HG02763 (cell line): ENCODE results near the gene SP100.
"Not testable (repeated sequence)": the region's sequence is repeated elsewhere in the genome, so short reads cannot be mapped to it uniquely, and the experiment has no call there.

ENCODE experiments used
- ATAC-seq: cut with Tn5 transposase; IDR thresholded peaks from one replicate; pipeline ENCODE4 v1.9.1; 2021; ENCODE audit warnings: mild to moderate bottlenecking, moderate library complexity; ENCODE audit not compliant: unreplicated experiment

The SP100 gene

GRCh38 chr2:230416061-230416721 is at the start of gene SP100:
TSS of gene SP100 (plus strand) at chr2:230416201. CDS start at chr2:230416297, 96 bp downstream.
- ATAC-seq = peak; percentile 74

- no peak for ATAC-seq
Measured at GRCh38 chr2:230382108-230382507, 33.9 kb upstream of the SP100 start.

- ATAC-seq = no peak
Measured at GRCh38 chr2:230383453-230383852, 32.5 kb upstream of the SP100 start.

- no peak for ATAC-seq
Measured at GRCh38 chr2:230384986-230385385, 31.0 kb upstream of the SP100 start.

GRCh38 chr2:230394301-230394700 is 21.7 kb upstream of the SP100 start:
- no peak for ATAC-seq

GRCh38 chr2:230398698-230399097 is 17.3 kb upstream of the SP100 start:
- ATAC-seq = not testable (repeated sequence)

GRCh38 chr2:230400041-230400440 is 16.0 kb upstream of the SP100 start:
- no peak for ATAC-seq

- no peak for ATAC-seq
Measured at GRCh38 chr2:230400454-230400853, 15.5 kb upstream of the SP100 start.

- not testable (repeated sequence) for ATAC-seq
Measured at GRCh38 chr2:230401026-230401425, 15.0 kb upstream of the SP100 start.

GRCh38 chr2:230403746-230404145 is 12.3 kb upstream of the SP100 start:
- no peak for ATAC-seq

GRCh38 chr2:230405824-230406223 is 10.2 kb upstream of the SP100 start:
- no peak for ATAC-seq

GRCh38 chr2:230408244-230408842 is 7.7 kb upstream of the SP100 start:
- ATAC-seq = no peak

- ATAC-seq = not testable (repeated sequence)
Measured at GRCh38 chr2:230409316-230409715, 6.7 kb upstream of the SP100 start.

GRCh38 chr2:230410263-230410662 is 5.7 kb upstream of the SP100 start:
- no peak for ATAC-seq

- no peak for ATAC-seq
Measured at GRCh38 chr2:230410861-230411569, 5.0 kb upstream of the SP100 start.

GRCh38 chr2:230411570-230412370 is 4.2 kb upstream of the SP100 start:
- ATAC-seq = peak; percentile 53

- ATAC-seq = no peak
Measured at GRCh38 chr2:230412371-230412711, 3.7 kb upstream of the SP100 start.

GRCh38 chr2:230412846-230413245 is 3.2 kb upstream of the SP100 start:
- ATAC-seq = no peak

- ATAC-seq = no peak
Measured at GRCh38 chr2:230413479-230413878, 2.5 kb upstream of the SP100 start.

- no peak for ATAC-seq
Measured at GRCh38 chr2:230414302-230414701, 1.7 kb upstream of the SP100 start.

- no peak for ATAC-seq
Measured at GRCh38 chr2:230417436-230417835, 1.4 kb downstream of the SP100 start.
